ENCODE results near the gene CCDC33.

Gene CCDC33

DNA sequence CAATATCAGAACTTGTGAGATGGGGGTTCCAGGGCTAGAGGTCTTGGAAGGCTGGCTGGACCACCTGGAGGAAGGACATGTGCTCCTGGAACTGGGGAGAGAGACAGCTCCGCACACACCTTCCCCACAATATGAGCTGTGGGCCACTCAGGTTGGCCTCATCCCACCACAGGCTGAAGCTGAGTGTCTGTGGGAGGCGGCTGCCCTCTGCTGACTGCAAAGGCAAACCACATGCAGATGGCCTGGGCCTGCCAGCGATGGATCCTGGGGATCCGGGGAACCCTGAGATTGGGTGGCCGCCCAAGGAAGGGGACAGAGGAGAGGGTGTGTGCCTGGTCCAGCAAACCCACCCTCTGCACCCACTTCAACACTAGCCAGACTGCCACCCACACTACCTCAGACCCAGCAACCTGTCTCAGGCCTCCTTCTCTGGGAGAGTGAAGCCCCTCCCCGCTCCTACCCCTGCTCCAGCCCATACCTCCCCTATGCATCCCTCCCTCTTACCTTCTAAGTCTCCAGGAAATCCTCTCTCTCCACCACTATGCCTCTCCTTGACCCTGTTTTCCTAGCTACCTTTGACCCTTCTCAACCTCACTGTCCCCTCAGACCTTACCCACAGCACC is 86.5 kb downstream of the CCDC33 start:
- no peak overlapping the region for H3K23ac ChIP-seq (ENCODE audit: low read length)
- H3K4ac ChIP-seq (ENCODE audit: low read depth, low read length), result no peak overlapping the region
- peak; percentile 77 for DNase-seq
- H3K27me3 ChIP-seq (ENCODE audit: insufficient read depth, low read length, poor library complexity), result no peaks in the 10 kb centered on the region
- no peak overlapping the region for H4K8ac ChIP-seq (ENCODE audit: low read depth, low read length)
- H3K4me3 ChIP-seq (ENCODE audit: low read length), result no peak overlapping the region
- H2BK120ac ChIP-seq (ENCODE audit: low read depth, low read length), result no peak overlapping the region
- no peak overlapping the region for H2BK15ac ChIP-seq (replicated peaks; ENCODE audit: low read depth)
- no peaks in the 10 kb centered on the region for H3K79me1 ChIP-seq (ENCODE audit: low read length)
- H2AK5ac ChIP-seq (ENCODE audit: low read length), result no peak overlapping the region
- H4K5ac ChIP-seq (ENCODE audit: low read length), result no peak overlapping the region
- no peaks in the 10 kb centered on the region for H3K36me3 ChIP-seq (ENCODE audit: control insufficient read depth, insufficient read depth, low read length)
- H3K56ac ChIP-seq (ENCODE audit: low read length), result peak overlapping the region; percentile 1
- H3K9ac ChIP-seq (ENCODE audit: low read length), result no peak overlapping the region
- no peak overlapping the region for H3K27ac ChIP-seq (ENCODE audit: low read depth, low read length)
- peaks cover 6% of the 10 kb centered on the region for H3K4me1 ChIP-seq (ENCODE audit: control insufficient read depth, low read depth, low read length)
- H3K79me2 ChIP-seq (ENCODE audit: control insufficient read depth, insufficient read depth, low read length), result no peaks in the 10 kb centered on the region
- H3K18ac ChIP-seq (ENCODE audit: low read length), result no peak overlapping the region
- H3K4me2 ChIP-seq (ENCODE audit: low read length), result no peak overlapping the region
- no peak overlapping the region for H2BK5ac ChIP-seq (ENCODE audit: low read length)
- WGBS (ENCODE audit: extremely low coverage, insufficient coverage, low lambda C conversion rate), result no CpG with 5 or more reads among the region's 6 CpGs

DNA sequence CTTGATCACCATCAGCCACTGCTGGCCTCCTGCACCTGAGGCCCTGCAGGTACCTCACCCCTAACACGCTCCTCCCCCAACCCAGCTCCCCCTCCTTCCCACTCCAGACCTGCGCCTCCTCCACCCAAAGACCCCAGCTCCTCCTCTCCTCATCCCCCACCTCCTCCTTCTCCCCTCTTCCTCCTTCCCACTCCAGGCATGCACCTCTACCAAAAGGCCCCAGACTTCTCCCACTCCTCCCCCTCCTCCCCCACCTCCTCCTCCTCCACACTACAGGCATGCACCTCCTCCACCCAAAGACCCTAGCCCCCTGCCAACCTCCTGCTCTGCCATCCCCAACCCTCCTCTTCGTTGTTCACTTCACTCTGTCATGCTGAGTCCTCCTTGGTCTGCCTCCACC is 88.6 kb downstream of the CCDC33 start:
- WGBS (ENCODE audit: extremely low coverage, insufficient coverage, low lambda C conversion rate), result no CpG with 5 or more reads among the region's 3 CpGs
- no peaks in the 10 kb centered on the region for H3K27me3 ChIP-seq (ENCODE audit: insufficient read depth, low read length, poor library complexity)

DNA sequence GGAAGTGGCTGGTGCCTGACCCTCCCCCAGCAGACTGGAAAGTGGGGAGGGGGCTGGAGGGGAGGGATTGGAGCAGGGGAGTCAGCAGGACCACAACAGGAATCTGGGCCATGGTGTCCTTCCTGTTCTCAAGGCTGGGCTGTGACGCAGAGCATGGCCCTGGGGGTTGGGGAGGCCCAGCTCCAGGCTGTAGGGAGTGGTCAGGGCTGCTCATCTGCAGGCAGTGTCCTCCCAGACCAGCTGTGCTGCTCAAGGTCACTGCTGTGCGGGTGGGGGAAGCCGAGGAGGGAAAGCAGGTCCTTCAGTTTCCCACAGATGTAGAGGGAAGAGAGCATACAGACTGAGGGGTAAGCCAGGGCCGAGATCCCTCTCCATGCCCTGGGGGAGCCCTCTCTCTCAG is 90.6 kb downstream of the CCDC33 start:
- Histone ChIP-seq H3K23ac (ENCODE audit: low read length) (no peak overlapping the region), H2BK15ac (replicated peaks; ENCODE audit: low read depth) (no peak overlapping the region), H4K5ac (ENCODE audit: low read length) (no peak overlapping the region), H3K9ac (ENCODE audit: low read length) (no peak overlapping the region), H3K36me3 (ENCODE audit: control insufficient read depth, insufficient read depth, low read length) (no peaks in the 10 kb centered on the region), H3K4ac (ENCODE audit: low read depth, low read length) (no peak overlapping the region), H3K4me2 (ENCODE audit: low read length) (no peak overlapping the region), H3K79me1 (ENCODE audit: low read length) (no peaks in the 10 kb centered on the region), H2AK5ac (ENCODE audit: low read length) (peak overlapping the region; percentile 25), H3K4me1 (ENCODE audit: control insufficient read depth, low read depth, low read length) (peaks cover 5% of the 10 kb centered on the region), H4K8ac (ENCODE audit: low read depth, low read length) (no peak overlapping the region), H3K4me3 (ENCODE audit: low read length) (no peak overlapping the region), H3K27me3 (ENCODE audit: insufficient read depth, low read length, poor library complexity) (no peaks in the 10 kb centered on the region), H2BK5ac (ENCODE audit: low read length) (peak overlapping the region; percentile 14), H3K18ac (ENCODE audit: low read length) (no peak overlapping the region), H3K79me2 (ENCODE audit: control insufficient read depth, insufficient read depth, low read length) (no peaks in the 10 kb centered on the region), H3K27ac (ENCODE audit: low read depth, low read length) (no peak overlapping the region), H3K56ac (ENCODE audit: low read length) (peak overlapping the region; percentile 72), H2BK120ac (ENCODE audit: low read depth, low read length) (no peak overlapping the region)
- DNase-seq, result peak; percentile 49
- no CpG with 5 or more reads among the region's 4 CpGs for WGBS (ENCODE audit: extremely low coverage, insufficient coverage, low lambda C conversion rate)

More for the DNA sequence above, 88.6 kb downstream of the CCDC33 start:
- Histone ChIP-seq H2BK120ac (ENCODE audit: low read depth, low read length) (no peak overlapping the region), H3K79me1 (ENCODE audit: low read length) (no peaks in the 10 kb centered on the region), H3K79me2 (ENCODE audit: control insufficient read depth, insufficient read depth, low read length) (no peaks in the 10 kb centered on the region), H3K36me3 (ENCODE audit: control insufficient read depth, insufficient read depth, low read length) (no peaks in the 10 kb centered on the region), H3K4ac (ENCODE audit: low read depth, low read length) (no peak overlapping the region), H3K4me3 (ENCODE audit: low read length) (no peak overlapping the region), H3K4me2 (ENCODE audit: low read length) (no peak overlapping the region), H4K8ac (ENCODE audit: low read depth, low read length) (no peak overlapping the region), H2BK5ac (ENCODE audit: low read length) (no peak overlapping the region), H3K56ac (ENCODE audit: low read length) (no peak overlapping the region), H3K18ac (ENCODE audit: low read length) (no peak overlapping the region), H4K5ac (ENCODE audit: low read length) (no peak overlapping the region), H3K9ac (ENCODE audit: low read length) (no peak overlapping the region), H2AK5ac (ENCODE audit: low read length) (peak overlapping the region; percentile 23), H3K4me1 (ENCODE audit: control insufficient read depth, low read depth, low read length) (peaks cover 7% of the 10 kb centered on the region), H2BK15ac (replicated peaks; ENCODE audit: low read depth) (no peak overlapping the region), H3K23ac (ENCODE audit: low read length) (no peak overlapping the region), H3K27ac (ENCODE audit: low read depth, low read length) (no peak overlapping the region)
- DNase-seq, result no peak

DNA sequence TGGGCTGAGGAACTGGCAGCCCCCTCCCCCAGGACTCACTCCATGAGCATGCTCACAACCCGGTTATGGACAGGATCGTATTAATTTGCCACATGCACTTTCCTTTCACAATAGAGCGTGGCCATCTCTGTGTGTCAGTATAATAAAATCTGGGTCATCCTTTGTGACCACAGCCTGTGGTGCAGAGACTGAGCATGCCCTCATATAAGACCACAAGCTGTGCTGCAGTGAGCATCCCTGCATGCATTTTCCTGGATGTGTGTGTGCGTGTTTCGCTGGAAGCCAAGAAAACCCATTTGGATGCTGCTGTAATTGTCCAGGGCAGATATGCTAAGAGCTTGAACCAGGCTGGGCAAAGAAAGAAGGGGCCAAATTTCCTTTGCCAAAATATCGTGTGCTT is 91.6 kb downstream of the CCDC33 start:
- H3K4me2 ChIP-seq (ENCODE audit: low read length), result no peak overlapping the region
- H2AK5ac ChIP-seq (ENCODE audit: low read length), result no peak overlapping the region
- H3K79me1 ChIP-seq (ENCODE audit: low read length), result no peaks in the 10 kb centered on the region
- no peak for DNase-seq
- H3K18ac ChIP-seq (ENCODE audit: low read length), result no peak overlapping the region
- no peak overlapping the region for H2BK15ac ChIP-seq (replicated peaks; ENCODE audit: low read depth)
- no peak overlapping the region for H4K5ac ChIP-seq (ENCODE audit: low read length)
- no peak overlapping the region for H3K27ac ChIP-seq (ENCODE audit: low read depth, low read length)
- H3K56ac ChIP-seq (ENCODE audit: low read length), result peak overlapping the region; percentile 3
- no peaks in the 10 kb centered on the region for H3K79me2 ChIP-seq (ENCODE audit: control insufficient read depth, insufficient read depth, low read length)
- H3K4me3 ChIP-seq (ENCODE audit: low read length), result no peak overlapping the region
- no peaks in the 10 kb centered on the region for H3K27me3 ChIP-seq (ENCODE audit: insufficient read depth, low read length, poor library complexity)
- H4K8ac ChIP-seq (ENCODE audit: low read depth, low read length), result no peak overlapping the region
- H2BK120ac ChIP-seq (ENCODE audit: low read depth, low read length), result no peak overlapping the region
- no peak overlapping the region for H3K23ac ChIP-seq (ENCODE audit: low read length)
- no peak overlapping the region for H3K4ac ChIP-seq (ENCODE audit: low read depth, low read length)
- H3K36me3 ChIP-seq (ENCODE audit: control insufficient read depth, insufficient read depth, low read length), result no peaks in the 10 kb centered on the region
- WGBS (ENCODE audit: extremely low coverage, insufficient coverage, low lambda C conversion rate), result no CpG with 5 or more reads among the region's 6 CpGs
- H2BK5ac ChIP-seq (ENCODE audit: low read length), result no peak overlapping the region
- no peak overlapping the region for H3K9ac ChIP-seq (ENCODE audit: low read length)
- H3K4me1 ChIP-seq (ENCODE audit: control insufficient read depth, low read depth, low read length), result peaks cover 5% of the 10 kb centered on the region

DNA sequence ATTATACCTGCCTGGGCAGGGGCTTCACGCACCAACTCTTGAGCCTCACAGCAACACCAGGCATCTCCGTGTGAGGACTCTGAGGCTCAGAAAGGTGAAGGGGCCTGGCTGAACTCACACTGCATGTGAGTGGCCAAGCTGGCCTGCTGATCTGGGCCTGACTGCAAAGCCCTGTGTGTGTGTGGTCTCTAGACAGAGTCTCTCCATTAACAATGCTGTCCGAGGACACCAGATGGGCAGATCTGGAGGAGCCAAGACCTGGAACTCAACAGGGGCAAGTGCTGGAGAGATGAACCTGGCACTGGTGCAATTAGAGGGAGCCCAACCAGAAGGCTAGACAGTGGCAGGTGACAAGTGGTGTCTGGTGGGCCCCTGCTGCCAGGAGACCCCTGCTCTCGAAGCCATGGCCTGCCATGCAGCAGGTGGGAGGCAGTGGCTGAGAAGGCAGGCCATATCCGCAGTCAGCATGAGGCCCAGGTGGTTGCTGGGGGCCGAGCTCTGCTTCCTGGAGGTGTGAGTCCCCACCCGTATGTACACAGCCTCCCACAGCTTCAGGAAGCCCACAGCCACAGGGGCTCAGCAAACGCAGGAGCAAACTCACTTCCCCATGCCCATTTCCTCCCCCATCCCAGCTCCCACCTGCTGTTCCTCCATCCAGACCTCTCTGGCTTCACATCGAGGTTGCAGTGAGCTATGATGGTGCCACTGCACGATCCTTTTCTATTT is 92.4 kb downstream of the CCDC33 start:
- Histone ChIP-seq H4K5ac (ENCODE audit: low read length) (no peak overlapping the region), H3K4me2 (ENCODE audit: low read length) (no peak overlapping the region), H3K9ac (ENCODE audit: low read length) (no peak overlapping the region), H2BK15ac (replicated peaks; ENCODE audit: low read depth) (no peak overlapping the region), H2AK5ac (ENCODE audit: low read length) (no peak overlapping the region), H3K23ac (ENCODE audit: low read length) (no peak overlapping the region), H3K4me1 (ENCODE audit: control insufficient read depth, low read depth, low read length) (peaks cover 5% of the 10 kb centered on the region), H3K27me3 (ENCODE audit: insufficient read depth, low read length, poor library complexity) (no peaks in the 10 kb centered on the region), H2BK120ac (ENCODE audit: low read depth, low read length) (no peak overlapping the region), H3K4me3 (ENCODE audit: low read length) (no peak overlapping the region), H3K36me3 (ENCODE audit: control insufficient read depth, insufficient read depth, low read length) (no peaks in the 10 kb centered on the region), H2BK5ac (ENCODE audit: low read length) (no peak overlapping the region), H3K79me1 (ENCODE audit: low read length) (no peaks in the 10 kb centered on the region), H3K18ac (ENCODE audit: low read length) (no peak overlapping the region), H3K27ac (ENCODE audit: low read depth, low read length) (no peak overlapping the region), H3K4ac (ENCODE audit: low read depth, low read length) (no peak overlapping the region), H3K79me2 (ENCODE audit: control insufficient read depth, insufficient read depth, low read length) (no peaks in the 10 kb centered on the region), H3K56ac (ENCODE audit: low read length) (peak overlapping the region; percentile 11), H4K8ac (ENCODE audit: low read depth, low read length) (no peak overlapping the region)
- no peak for DNase-seq
- WGBS (ENCODE audit: extremely low coverage, insufficient coverage, low lambda C conversion rate), result no CpG with 5 or more reads among the region's 10 CpGs
